GM21723 (cell line): ENCODE measurements around the gene BMPR2.

Source experiments
- ATAC-seq: cut with Tn5 transposase; IDR thresholded peaks from one replicate; pipeline ENCODE4 v1.9.1; 2021; ENCODE audit warnings: mild to moderate bottlenecking, moderate library complexity; ENCODE audit not compliant: unreplicated experiment

BMPR2 gene

DNA sequence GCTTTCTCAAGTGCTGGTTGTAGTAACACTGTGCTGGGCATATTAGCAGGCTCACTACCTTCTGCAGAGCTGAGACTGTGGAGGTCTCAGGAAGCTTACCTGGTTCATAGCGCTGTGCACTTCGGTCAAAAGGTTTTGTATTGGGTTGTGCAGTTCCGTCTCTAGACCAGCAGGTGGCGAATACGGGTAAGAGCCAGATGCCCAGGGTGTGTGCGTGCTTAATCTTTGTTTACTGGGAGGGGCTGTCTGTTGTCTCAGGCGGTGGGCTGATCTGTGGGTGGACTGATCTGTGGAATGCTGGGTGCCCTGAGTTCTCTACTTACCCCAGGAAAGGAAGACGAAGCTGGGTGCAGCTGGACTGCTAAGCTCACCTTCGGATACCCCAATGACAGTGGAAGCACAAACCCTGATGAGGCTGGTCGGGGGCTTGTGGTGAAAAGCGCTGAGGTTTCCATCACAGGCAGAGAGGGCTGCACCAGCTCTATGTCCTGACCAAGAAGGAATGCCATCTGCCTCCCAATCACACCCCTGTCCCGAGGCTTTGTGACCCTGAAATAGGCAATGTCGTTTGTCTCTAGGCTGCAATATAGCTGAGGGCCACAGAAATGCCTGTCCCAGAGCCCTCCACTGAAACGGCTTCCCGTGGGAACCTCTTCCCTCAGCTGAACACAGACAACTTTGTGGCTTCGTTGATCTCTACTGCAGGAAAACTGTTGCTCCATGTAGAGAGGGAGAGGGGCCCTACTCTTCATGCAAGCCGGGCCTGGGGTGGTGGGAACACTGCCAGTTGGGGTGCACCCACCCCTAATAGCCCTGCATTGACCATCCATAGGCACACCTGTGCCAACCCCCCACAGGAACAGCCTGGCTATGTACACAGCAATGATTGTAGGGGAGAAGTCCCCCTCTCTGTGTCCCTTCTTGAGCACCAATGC is 212.8 kb downstream of the BMPR2 start:
- peak; percentile 83 for ATAC-seq

DNA sequence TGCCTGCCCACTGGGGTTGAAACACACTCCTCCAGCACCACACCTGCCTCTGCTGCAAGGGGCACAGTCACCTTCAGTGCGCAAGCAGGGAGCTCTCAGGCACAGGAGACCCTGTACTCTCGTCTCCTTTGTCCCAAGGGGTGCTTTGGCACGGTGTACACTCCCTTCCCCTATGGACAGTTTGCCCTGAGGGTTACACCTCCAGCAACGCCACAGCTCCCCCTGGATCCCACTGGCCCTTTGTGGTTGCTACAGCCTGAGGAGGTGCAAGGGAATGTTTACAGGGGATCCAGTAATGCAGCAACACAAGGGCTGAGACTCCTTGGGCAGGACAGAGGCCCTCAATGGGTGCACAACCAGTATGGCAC is 213.4 kb downstream of the BMPR2 start:
- ATAC-seq, result no peak

DNA sequence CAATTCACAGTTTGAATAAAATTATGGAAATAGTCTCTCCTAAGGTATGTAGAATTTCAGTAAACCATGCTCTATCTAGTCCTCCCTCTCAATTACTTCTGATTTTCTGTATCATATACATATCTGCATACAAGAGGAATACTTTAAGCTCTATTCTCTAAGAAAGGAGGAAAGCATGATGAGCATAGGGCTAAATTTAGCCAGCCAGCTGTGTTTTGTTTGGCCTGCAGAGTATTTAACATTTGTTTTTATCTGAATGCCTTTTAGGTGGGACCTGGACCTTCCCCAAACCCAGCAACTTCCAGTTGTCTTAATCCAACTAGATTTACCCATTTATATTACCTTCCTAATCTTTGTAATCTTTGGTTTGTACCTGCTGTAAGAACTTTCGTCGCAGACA is 216.4 kb downstream of the BMPR2 start:
- no peak for ATAC-seq

DNA sequence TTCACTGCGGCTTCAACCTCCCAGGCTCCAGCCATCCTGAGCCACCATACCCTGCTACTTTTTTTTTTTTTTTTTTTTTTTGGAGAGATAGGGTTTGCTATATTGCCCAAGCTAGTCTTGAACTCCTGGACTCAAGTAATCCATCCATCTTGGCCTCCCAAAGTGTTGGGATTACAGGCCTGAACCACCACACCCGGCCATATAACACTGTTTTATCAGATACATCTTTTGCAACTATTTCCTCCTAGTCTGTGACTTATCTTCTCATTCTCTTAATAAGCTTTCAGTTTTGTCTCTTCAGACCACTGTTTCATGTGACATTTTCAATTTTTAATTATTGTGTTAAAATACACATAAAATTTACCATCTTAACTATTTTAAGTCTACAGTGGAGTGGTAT is 223.0 kb downstream of the BMPR2 start:
- ATAC-seq, result no peak

DNA sequence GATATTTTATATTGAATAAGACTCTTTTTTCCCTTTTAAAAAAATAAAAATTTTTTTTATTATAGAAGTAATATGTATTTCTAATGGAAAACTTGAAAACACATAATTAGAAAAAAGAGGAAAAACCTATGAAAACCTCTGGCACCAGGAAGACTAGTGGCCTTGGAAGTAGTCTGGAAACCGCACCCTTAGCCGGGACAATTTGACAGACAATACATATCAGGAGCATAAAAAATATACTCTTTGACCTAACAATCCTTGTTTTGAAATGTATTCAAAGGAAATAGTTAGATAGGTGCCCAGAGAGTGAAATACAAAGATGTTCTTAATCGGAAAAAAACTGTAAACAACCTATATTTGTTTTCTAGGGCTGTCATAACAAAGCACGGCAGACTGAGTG is 223.8 kb downstream of the BMPR2 start:
- ATAC-seq, result no peak

DNA sequence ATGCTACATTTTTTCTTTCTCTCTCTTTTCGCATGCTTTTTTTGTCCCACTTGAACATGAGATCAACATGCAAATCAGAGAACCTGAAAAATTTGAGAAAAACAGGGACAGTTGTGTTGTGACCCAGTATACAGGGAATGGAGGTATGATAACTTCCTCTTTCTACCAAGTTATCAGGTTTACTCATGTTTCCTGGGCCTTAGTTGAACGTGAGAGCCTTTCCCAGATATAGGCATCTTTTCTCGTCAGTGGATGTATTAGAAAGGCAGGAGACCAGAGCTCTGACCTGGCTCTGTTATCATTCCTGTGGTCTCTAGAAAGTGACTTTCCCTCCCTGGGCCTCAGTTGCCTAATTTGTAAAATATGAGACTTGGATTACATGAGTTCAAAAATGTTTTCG is 228.6 kb downstream of the BMPR2 start:
- ATAC-seq, result no peak

DNA sequence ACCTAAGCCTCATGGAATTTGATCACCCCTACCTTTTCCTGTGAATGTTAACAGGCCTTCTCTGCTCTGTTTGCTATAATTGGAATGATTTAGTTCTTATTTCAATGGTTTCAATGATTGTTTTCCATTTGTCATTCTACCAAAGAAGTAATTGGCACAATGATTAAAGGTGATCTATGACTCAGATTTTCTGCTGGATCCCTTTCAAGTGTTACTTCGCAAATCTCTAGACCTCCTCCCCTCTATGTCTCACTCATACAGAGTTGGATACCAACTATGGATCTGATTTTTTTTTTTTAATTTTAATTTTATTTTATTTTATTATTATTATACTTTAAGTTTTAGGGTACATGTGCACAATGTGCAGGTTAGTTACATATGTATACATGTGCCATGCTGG is 229.0 kb downstream of the BMPR2 start:
- no peak for ATAC-seq

DNA sequence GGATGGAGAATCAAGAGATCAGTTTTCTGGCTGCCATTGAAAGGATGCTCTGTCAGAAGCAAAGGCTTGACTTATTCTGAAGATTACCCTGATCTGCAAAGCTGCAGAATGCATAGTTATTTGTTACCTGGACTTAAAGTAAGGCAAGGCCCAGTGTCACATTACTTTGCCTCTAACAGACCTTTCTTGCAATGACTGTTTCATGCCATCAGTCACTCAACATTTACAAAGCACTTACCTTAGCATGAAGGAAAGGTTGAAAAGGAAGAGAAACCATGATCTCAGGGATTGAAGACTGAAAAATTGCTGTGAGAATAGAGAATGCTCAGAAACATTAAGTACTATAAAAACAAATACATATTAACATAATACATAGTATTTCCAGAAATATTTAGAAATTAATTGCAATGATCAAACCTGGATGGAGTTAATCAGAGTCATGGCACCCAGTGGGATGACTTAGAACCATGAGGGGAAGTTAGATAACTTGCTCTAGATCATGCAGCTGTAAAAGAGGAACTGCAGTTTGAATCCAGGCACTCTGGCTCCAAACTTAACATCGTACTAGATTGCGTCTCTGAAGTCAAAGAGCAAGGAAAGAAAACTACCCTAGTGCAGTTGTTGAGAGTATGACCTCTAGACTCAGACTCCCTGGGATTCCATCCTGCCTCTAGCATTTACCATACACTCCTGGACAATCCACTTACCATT is 232.2 kb downstream of the BMPR2 start:
- ATAC-seq, result peak; percentile 38

DNA sequence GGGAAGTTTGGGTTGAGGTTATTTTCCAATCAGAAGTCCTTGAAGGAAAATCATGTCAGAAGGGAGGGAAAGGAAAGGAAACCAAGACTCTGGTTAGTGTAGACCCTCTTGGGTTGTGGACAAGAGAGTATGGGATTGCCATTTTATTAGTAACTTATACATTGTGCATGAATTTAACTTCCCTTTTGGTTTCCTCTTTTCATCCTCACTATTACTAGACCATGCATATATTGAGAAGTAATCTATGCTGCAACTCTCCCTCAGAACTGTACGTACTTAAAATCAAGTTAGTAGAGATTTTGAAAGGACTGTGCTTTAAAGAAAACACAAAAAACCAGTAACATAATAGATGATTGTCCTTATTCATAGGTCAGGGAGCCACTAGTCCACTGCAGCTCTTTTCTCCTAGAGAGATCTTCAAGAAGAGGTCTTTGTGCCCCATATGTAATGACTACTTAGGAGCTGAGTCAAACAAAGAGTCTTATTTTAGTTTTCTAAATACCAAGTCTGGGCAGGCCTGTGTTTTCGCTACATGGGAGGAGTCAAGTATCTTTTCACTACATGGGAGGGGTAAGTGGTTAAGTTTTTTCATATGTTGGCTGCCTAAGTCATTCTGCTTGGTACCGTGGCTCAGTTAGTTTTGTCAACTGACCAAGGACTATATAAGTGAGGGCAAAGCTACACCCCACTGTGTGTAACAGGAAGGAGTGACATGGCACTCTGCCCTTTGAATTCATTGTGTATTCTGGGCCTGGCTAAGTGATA is 233.4 kb downstream of the BMPR2 start:
- peak; percentile 96 for ATAC-seq

DNA sequence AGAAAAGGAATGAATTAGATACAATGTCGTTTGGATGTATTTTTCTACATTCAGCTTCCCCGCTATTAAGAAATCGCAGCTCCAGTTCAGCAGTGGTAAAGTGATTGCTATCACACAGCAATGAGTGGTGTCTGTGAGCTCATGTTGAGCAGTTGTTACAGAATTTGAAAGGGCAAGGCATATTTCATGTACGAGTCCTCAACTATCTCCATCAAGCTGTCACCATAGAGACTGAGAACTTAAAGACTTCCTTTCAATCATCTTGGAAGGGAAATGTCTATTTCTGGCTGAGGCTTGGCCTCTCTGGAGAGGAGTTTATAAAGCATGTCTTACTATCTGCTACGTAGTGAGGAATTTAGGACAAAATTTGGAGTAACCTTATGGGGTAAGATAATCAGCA is 234.3 kb downstream of the BMPR2 start:
- ATAC-seq, result no peak

DNA sequence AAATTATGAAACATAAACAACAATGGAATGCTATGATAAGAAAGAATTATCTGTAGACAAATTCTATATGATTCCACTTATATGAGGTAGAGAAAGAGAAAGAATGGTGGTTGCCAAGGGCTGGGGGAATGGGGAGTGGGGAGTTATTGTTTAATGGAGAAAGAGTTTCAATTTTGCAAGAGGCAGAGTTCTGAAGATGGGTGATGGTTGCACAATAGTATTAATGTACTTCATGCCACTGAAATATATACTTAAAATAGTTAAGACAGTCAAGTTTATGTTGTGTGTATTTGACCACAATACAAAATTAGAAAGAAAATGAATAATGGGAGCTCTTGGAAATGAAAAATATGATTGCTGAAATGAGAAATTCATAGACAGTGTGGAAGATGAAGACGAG is 236.0 kb downstream of the BMPR2 start:
- ATAC-seq, result no peak

DNA sequence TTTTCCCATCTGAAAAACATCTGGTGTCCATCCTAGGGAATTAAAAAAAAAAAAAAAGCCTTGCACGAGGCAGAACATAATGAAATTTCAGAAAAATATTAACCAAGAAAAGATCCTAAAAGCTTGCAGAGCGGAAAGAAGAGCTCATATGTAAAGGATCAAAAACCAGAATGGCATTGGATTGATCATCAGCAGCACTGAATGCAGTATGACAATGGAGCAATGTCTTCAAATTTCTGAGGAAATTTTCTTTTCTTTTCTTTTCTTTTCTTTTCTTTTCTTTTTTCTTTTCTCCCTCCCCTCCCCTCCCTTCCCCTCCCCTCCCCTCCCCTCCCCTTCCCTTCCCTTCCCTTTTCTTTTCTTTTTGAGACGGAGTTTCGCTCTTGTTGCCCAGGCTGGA is 237.4 kb downstream of the BMPR2 start:
- no peak for ATAC-seq
